H54 (cell line): ENCODE results near the gene EVC.

Experiments used
- DNase-seq: peaks from one replicate; pipeline ENCODE4 v3.0.0; 2011; ENCODE audit warnings: low spot score, mixed read lengths; ENCODE audit not compliant: insufficient read length
- FAIRE-seq: peaks from 3 replicates; lab custom pipeline; 2011; peaks lifted over from hg19 to GRCh38; lab: Jason Lieb, UNC
- POLR2A ChIP-seq: IDR thresholded peaks from 2 replicates; pipeline ENCODE4 v1.6.1; 2011; ENCODE audit warnings: low read depth, mild to moderate bottlenecking, low read length

Gene EVC

GRCh38 chr4:5785806-5786680 is 75.0 kb downstream of the EVC start:
- FAIRE-seq (no peak), DNase-seq (no peak)

GRCh38 chr4:5787311-5787710 is 76.3 kb downstream of the EVC start:
- DNase-seq (no peak), FAIRE-seq (no peak)
- TF ChIP-seq POLR2A = no peak

More at GRCh38 chr4:5785806-5786680, 75.0 kb downstream of the EVC start:
- TF ChIP-seq POLR2A = no peak

GRCh38 chr4:5788144-5788543 is 77.1 kb downstream of the EVC start:
- no peak for FAIRE-seq
- TF ChIP-seq POLR2A = no peak

GRCh38 chr4:5789141-5789540 is 78.1 kb downstream of the EVC start:
- no peak for FAIRE-seq
- no peak for DNase-seq
- TF ChIP-seq POLR2A = no peak

More at GRCh38 chr4:5788144-5788543, 77.1 kb downstream of the EVC start:
- no peak for DNase-seq

GRCh38 chr4:5790546-5790857 is 79.5 kb downstream of the EVC start:
- FAIRE-seq = no peak
- DNase-seq = no peak
- no peak for TF ChIP-seq POLR2A

GRCh38 chr4:5791654-5792053 is 80.7 kb downstream of the EVC start:
- no peak for FAIRE-seq
- no peak for DNase-seq

GRCh38 chr4:5793514-5793913 is 82.5 kb downstream of the EVC start:
- no peak for TF ChIP-seq POLR2A
- FAIRE-seq = no peak
- DNase-seq = no peak

More at GRCh38 chr4:5791654-5792053, 80.7 kb downstream of the EVC start:
- TF ChIP-seq POLR2A = no peak

GRCh38 chr4:5795580-5795979 is 84.6 kb downstream of the EVC start:
- FAIRE-seq (no peak), DNase-seq (no peak)
- no peak for TF ChIP-seq POLR2A

GRCh38 chr4:5796976-5797375 is 86.0 kb downstream of the EVC start:
- DNase-seq (no peak), FAIRE-seq (no peak)
- no peak for TF ChIP-seq POLR2A

- FAIRE-seq = no peak
- TF ChIP-seq POLR2A = no peak
- DNase-seq = no peak
Observed at GRCh38 chr4:5797866-5798265, 86.9 kb downstream of the EVC start.

- DNase-seq = no peak
- no peak for TF ChIP-seq POLR2A
- FAIRE-seq = no peak
Observed at GRCh38 chr4:5798462-5798861, 87.5 kb downstream of the EVC start.

GRCh38 chr4:5798946-5799345 is 87.9 kb downstream of the EVC start:
- FAIRE-seq (no peak), DNase-seq (no peak)
- TF ChIP-seq POLR2A = no peak

- no peak for TF ChIP-seq POLR2A
- FAIRE-seq = no peak
- no peak for DNase-seq
Observed at GRCh38 chr4:5799406-5799805, 88.4 kb downstream of the EVC start.

GRCh38 chr4:5800496-5800895 is 89.5 kb downstream of the EVC start:
- DNase-seq (no peak), FAIRE-seq (no peak)
- TF ChIP-seq POLR2A = no peak

- TF ChIP-seq POLR2A = no peak
- DNase-seq (no peak), FAIRE-seq (no peak)
Observed at GRCh38 chr4:5801696-5802095, 90.7 kb downstream of the EVC start.
